Neural cell (in vitro differentiated cells): ENCODE results near the gene ZNF285. TPM values are rescaled to one million over a fixed set of nuclear protein-coding genes. Genes with fewer than 3 reads are reported as not detected.
"Not testable (repeated sequence)": the region's sequence is repeated elsewhere in the genome, so short reads cannot be mapped to it uniquely, and the experiment has no call there.

Experiments used
- H2AFZ ChIP-seq: fragments of 200-600, 300-800 bp; sonication (generic), shearing (Covaris generic); 2 replicates; pipeline ENCODE4 v1.6.0; 2014; ENCODE audit warnings: low read depth, mild to moderate bottlenecking, antibody characterized with exemption, low read length, moderate library complexity
- H3F3A ChIP-seq: fragments of 200-600 bp; shearing (Covaris generic); 2 replicates; pipeline ENCODE4 v1.6.1; 2016; ENCODE audit warnings: mild to moderate bottlenecking, moderate library complexity, mixed read lengths, antibody characterized with exemption, low read length; ENCODE audit not compliant: insufficient read depth, poor library complexity, severe bottlenecking
- H3K27ac ChIP-seq: fragments of 200-600, 300-800 bp; sonication (generic), shearing (Covaris generic); 2 replicates; pipeline ENCODE4 v1.5.1; 2014; ENCODE audit warnings: mild to moderate bottlenecking, low read length, moderate library complexity
- H3K27me3 ChIP-seq: fragments of 300-800, 200-600 bp; sonication (generic), shearing (Covaris generic); 2 replicates; pipeline ENCODE4 v1.6.0; 2014; ENCODE audit warnings: mild to moderate bottlenecking, low read depth, low read length, moderate library complexity; ENCODE audit not compliant: insufficient read depth
- H3K36me3 ChIP-seq: fragments of 300-800, 200-600 bp; sonication (generic), shearing (Covaris generic); 2 replicates; pipeline ENCODE4 v1.5.1; 2014; ENCODE audit warnings: mild to moderate bottlenecking, antibody characterized with exemption, low read length, moderate library complexity; ENCODE audit not compliant: insufficient read depth
- H3K4me2 ChIP-seq: fragments of 300-800, 200-600 bp; sonication (generic), shearing (Covaris generic); 2 replicates; pipeline ENCODE4 v1.6.0; 2014; ENCODE audit warnings: mild to moderate bottlenecking, low read length
- H3K4me3 ChIP-seq: fragments of 300-800, 200-600 bp; sonication (generic), shearing (Covaris generic); 2 replicates; pipeline ENCODE4 v1.5.1; 2014; ENCODE audit warnings: mild to moderate bottlenecking, low read length, moderate library complexity
- H3K79me2 ChIP-seq: fragments of 200-600 bp; shearing (Covaris generic); replicated peaks from 2 replicates; pipeline ENCODE4 v1.6.0; 2014; ENCODE audit warnings: mild to moderate bottlenecking, low read length, moderate library complexity; ENCODE audit not compliant: insufficient read depth
- H3K9ac ChIP-seq: fragments of 300-800, 200-600 bp; sonication (generic), shearing (Covaris generic); 2 replicates; pipeline ENCODE4 v1.6.1; 2016; ENCODE audit warnings: mild to moderate bottlenecking, low read length, mixed read lengths
- H3K9me2 ChIP-seq: fragments of 200-600 bp; shearing (Covaris generic); 2 replicates; pipeline ENCODE4 v1.6.1; 2016; ENCODE audit warnings: mild to moderate bottlenecking, low read length, mixed read lengths; ENCODE audit not compliant: insufficient read depth
- H3K9me3 ChIP-seq: fragments of 200-600, 300-800 bp; sonication (generic), shearing (Covaris generic); 2 replicates; pipeline ENCODE4 v1.6.1; 2016; ENCODE audit warnings: mild to moderate bottlenecking, mixed run types, low read length, moderate library complexity, mixed read lengths
- H4K20me1 ChIP-seq: fragments of 200-600 bp; shearing (Covaris generic); 2 replicates; pipeline ENCODE4 v1.6.1; 2016; ENCODE audit warnings: mild to moderate bottlenecking, mixed run types; ENCODE audit not compliant: insufficient read depth
- EP300 ChIP-seq: fragments of 450-650 bp; conservative IDR thresholded peaks from 2 replicates; pipeline ENCODE4 v1.6.1; 2014; ENCODE audit warnings: antibody characterized with exemption, mild to moderate bottlenecking, moderate library complexity; ENCODE audit not compliant: poor library complexity, severe bottlenecking
- EZH2 ChIP-seq: fragments of 200-600, 300-800 bp; shearing (Covaris generic), sonication (generic); IDR thresholded peaks from 2 replicates; pipeline ENCODE4 v1.6.1; 2014; ENCODE audit warnings: antibody characterized with exemption, low read length, borderline replicate concordance, mild to moderate bottlenecking; ENCODE audit not compliant: insufficient read depth, poor library complexity, severe bottlenecking
- MXI1 ChIP-seq: fragments of 450-650 bp; conservative IDR thresholded peaks from 2 replicates; pipeline ENCODE4 v1.6.1; 2014; ENCODE audit warnings: antibody characterized with exemption, mild to moderate bottlenecking; ENCODE audit not compliant: poor library complexity, severe bottlenecking
- POLR2AphosphoS5 ChIP-seq: IDR thresholded peaks from 2 replicates; pipeline ENCODE4 v1.6.1; 2012
- RAD21 ChIP-seq: fragments of 450-650 bp; conservative IDR thresholded peaks from 2 replicates; pipeline ENCODE4 v1.6.1; 2014; ENCODE audit warnings: antibody characterized with exemption, mild to moderate bottlenecking, moderate library complexity
- SMC3 ChIP-seq: fragments of 450-650 bp; conservative IDR thresholded peaks from 2 replicates; pipeline ENCODE4 v1.6.1; 2014; ENCODE audit warnings: antibody characterized with exemption, mild to moderate bottlenecking, moderate library complexity; ENCODE audit not compliant: poor library complexity
- TAF1 ChIP-seq: IDR thresholded peaks from 2 replicates; pipeline ENCODE4 v1.6.1; 2012; ENCODE audit warnings: low read depth
- polyA plus RNA-seq: library from polyadenylated mRNA; depleted of rRNA; stranded (reverse); fragments of >200 nt; gene quantifications from 2 replicates; pipeline ENCODE4 v1.2.3, GENCODE V29; 2014
- TF ChIP-seq, protein P1 (sequence below): IDR thresholded peaks from 2 replicates; pipeline ENCODE4 v1.6.1; 2012; ENCODE audit warnings: borderline replicate concordance
- TF ChIP-seq, protein P2 (sequence below): fragments of 450-650 bp; IDR thresholded peaks from 2 replicates; pipeline ENCODE4 v1.5.1; 2014; ENCODE audit warnings: antibody characterized with exemption, mild to moderate bottlenecking, moderate library complexity; ENCODE audit not compliant: poor library complexity, severe bottlenecking

Gene ZNF285
- polyA plus RNA-seq, 1 donor from 2014 or later: 47.1 TPM

- Histone ChIP-seq H4K20me1 (no peaks in the 10 kb centered on the region), H3K27ac (no peak overlapping the region), H3K27me3 (no peaks in the 10 kb centered on the region), H3K36me3 (peaks cover 10% of the 10 kb centered on the region), H3K4me3 (no peak overlapping the region), H3K4me2 (no peak overlapping the region), H3K9ac (no peak overlapping the region), H2AFZ (no peak overlapping the region), H3F3A (no peaks in the 10 kb centered on the region), H3K9me2 (no peaks in the 10 kb centered on the region), H3K79me2 (peaks cover 19% of the 10 kb centered on the region), H3K9me3 (peaks cover 12% of the 10 kb centered on the region)
- TF ChIP-seq SMC3: no peak
- TF ChIP-seq TAF1: no peak
These were observed 57.2 kb downstream of the ZNF285 start for GRCh38 chr19:44344255-44344654.

- H3K9me2 ChIP-seq: no peaks in the 10 kb centered on the region
- H2AFZ ChIP-seq: no peak overlapping the region
- peaks cover 4% of the 10 kb centered on the region for H3K9me3 ChIP-seq
- H3F3A ChIP-seq: no peaks in the 10 kb centered on the region
- H3K9ac ChIP-seq: no peak overlapping the region
- no peak for TF ChIP-seq POLR2AphosphoS5
- no peak for TF ChIP-seq EZH2
- TF ChIP-seq, protein P1, sequence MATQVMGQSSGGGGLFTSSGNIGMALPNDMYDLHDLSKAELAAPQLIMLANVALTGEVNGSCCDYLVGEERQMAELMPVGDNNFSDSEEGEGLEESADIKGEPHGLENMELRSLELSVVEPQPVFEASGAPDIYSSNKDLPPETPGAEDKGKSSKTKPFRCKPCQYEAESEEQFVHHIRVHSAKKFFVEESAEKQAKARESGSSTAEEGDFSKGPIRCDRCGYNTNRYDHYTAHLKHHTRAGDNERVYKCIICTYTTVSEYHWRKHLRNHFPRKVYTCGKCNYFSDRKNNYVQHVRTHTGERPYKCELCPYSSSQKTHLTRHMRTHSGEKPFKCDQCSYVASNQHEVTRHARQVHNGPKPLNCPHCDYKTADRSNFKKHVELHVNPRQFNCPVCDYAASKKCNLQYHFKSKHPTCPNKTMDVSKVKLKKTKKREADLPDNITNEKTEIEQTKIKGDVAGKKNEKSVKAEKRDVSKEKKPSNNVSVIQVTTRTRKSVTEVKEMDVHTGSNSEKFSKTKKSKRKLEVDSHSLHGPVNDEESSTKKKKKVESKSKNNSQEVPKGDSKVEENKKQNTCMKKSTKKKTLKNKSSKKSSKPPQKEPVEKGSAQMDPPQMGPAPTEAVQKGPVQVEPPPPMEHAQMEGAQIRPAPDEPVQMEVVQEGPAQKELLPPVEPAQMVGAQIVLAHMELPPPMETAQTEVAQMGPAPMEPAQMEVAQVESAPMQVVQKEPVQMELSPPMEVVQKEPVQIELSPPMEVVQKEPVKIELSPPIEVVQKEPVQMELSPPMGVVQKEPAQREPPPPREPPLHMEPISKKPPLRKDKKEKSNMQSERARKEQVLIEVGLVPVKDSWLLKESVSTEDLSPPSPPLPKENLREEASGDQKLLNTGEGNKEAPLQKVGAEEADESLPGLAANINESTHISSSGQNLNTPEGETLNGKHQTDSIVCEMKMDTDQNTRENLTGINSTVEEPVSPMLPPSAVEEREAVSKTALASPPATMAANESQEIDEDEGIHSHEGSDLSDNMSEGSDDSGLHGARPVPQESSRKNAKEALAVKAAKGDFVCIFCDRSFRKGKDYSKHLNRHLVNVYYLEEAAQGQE: no peak
- no peak for TF ChIP-seq SMC3
- TF ChIP-seq, protein P2, sequence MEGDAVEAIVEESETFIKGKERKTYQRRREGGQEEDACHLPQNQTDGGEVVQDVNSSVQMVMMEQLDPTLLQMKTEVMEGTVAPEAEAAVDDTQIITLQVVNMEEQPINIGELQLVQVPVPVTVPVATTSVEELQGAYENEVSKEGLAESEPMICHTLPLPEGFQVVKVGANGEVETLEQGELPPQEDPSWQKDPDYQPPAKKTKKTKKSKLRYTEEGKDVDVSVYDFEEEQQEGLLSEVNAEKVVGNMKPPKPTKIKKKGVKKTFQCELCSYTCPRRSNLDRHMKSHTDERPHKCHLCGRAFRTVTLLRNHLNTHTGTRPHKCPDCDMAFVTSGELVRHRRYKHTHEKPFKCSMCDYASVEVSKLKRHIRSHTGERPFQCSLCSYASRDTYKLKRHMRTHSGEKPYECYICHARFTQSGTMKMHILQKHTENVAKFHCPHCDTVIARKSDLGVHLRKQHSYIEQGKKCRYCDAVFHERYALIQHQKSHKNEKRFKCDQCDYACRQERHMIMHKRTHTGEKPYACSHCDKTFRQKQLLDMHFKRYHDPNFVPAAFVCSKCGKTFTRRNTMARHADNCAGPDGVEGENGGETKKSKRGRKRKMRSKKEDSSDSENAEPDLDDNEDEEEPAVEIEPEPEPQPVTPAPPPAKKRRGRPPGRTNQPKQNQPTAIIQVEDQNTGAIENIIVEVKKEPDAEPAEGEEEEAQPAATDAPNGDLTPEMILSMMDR: no peak
- TF ChIP-seq EP300: no peak
- TF ChIP-seq TAF1: no peak
- TF ChIP-seq RAD21: no peak
- no peak for TF ChIP-seq MXI1
- no peak overlapping the region for H3K4me2 ChIP-seq
- H3K4me3 ChIP-seq: no peak overlapping the region
- H3K36me3 ChIP-seq: peaks cover 10% of the 10 kb centered on the region
- no peaks in the 10 kb centered on the region for H4K20me1 ChIP-seq
- peaks cover 7% of the 10 kb centered on the region for H3K79me2 ChIP-seq
- H3K27ac ChIP-seq: no peak overlapping the region
- H3K27me3 ChIP-seq: no peaks in the 10 kb centered on the region
These were observed 59.6 kb downstream of the ZNF285 start for GRCh38 chr19:44341794-44342193.

- H4K20me1 ChIP-seq, H3K4me2 ChIP-seq, H2AFZ ChIP-seq, H3K9me2 ChIP-seq, H3K27ac ChIP-seq, H3K27me3 ChIP-seq, H3K79me2 ChIP-seq, H3F3A ChIP-seq, H3K9ac ChIP-seq, H3K4me3 ChIP-seq: not testable (repeated sequence)
- Histone ChIP-seq H3K9me3 (peaks cover 32% of the 10 kb centered on the region), H3K36me3 (peaks cover 40% of the 10 kb centered on the region)
These were observed 66.8 kb downstream of the ZNF285 start for GRCh38 chr19:44334639-44335038.

Other genes starting within 250 kb of the ZNF285 start
- gene ZNF226, start 236.5 kb downstream of the ZNF285 start, polyA plus RNA-seq: 39.0 and 39.3 TPM in 2 replicates
- gene ZNF227, start 189.1 kb downstream of the ZNF285 start, polyA plus RNA-seq: 21.2 and 25.5 TPM in 2 replicates
- gene ZNF233, start 141.7 kb downstream of the ZNF285 start, polyA plus RNA-seq: 2.8 and 3.2 TPM in 2 replicates
- gene ZNF235, start 96.6 kb downstream of the ZNF285 start, polyA plus RNA-seq: 7.0 and 12.6 TPM in 2 replicates
- gene ZNF112, start 44.9 kb downstream of the ZNF285 start, polyA plus RNA-seq: 15.0 and 16.1 TPM in 2 replicates
- 3.8 and 9.2 TPM in 2 replicates for gene ZNF229, start 46.9 kb upstream of the ZNF285 start, polyA plus RNA-seq
- gene ZNF180, start 98.9 kb upstream of the ZNF285 start, polyA plus RNA-seq: 17.1 and 20.4 TPM in 2 replicates
- not detected in 2 replicates for gene CEACAM20, start 128.1 kb upstream of the ZNF285 start, polyA plus RNA-seq
- gene IGSF23, start 212.0 kb upstream of the ZNF285 start, polyA plus RNA-seq: not detected in 2 replicates
- 19.1 and 23.1 TPM in 2 replicates for gene PVR, start 242.3 kb upstream of the ZNF285 start, polyA plus RNA-seq